HG03066 (cell line): ENCODE data around the gene LRGUK.

Experiments
- ATAC-seq: cut with Tn5 transposase; IDR thresholded peaks from one replicate; pipeline ENCODE4 v1.9.1; 2021; ENCODE audit warnings: low read depth; ENCODE audit not compliant: unreplicated experiment

LRGUK gene

GRCh38 chr7:134122980-134123379, 4.2 kb upstream of the LRGUK start:
- no peak for ATAC-seq

GRCh38 chr7:134126146-134126545, 994 bp upstream of the LRGUK start:
- ATAC-seq: no peak

GRCh38 chr7:134126596-134126965, 559 bp upstream of the LRGUK start:
- no peak for ATAC-seq

- no peak for ATAC-seq
These were observed 1.7 kb downstream of the LRGUK start for GRCh38 chr7:134128829-134129228.

- no peak for ATAC-seq
These were observed 2.9 kb downstream of the LRGUK start for GRCh38 chr7:134129856-134130523.

GRCh38 chr7:134134004-134134403, 6.9 kb downstream of the LRGUK start:
- no peak for ATAC-seq

GRCh38 chr7:134140889-134141867, 14.0 kb downstream of the LRGUK start:
- peak; percentile 78 for ATAC-seq

GRCh38 chr7:134141868-134142264, 14.7 kb downstream of the LRGUK start:
- ATAC-seq: no peak

- no peak for ATAC-seq
These were observed 26.5 kb downstream of the LRGUK start for GRCh38 chr7:134153493-134154136.

- no peak for ATAC-seq
These were observed 27.5 kb downstream of the LRGUK start for GRCh38 chr7:134154581-134155130.

- no peak for ATAC-seq
These were observed 28.1 kb downstream of the LRGUK start for GRCh38 chr7:134155206-134155605.

GRCh38 chr7:134155871-134156270, 28.7 kb downstream of the LRGUK start:
- ATAC-seq: no peak

GRCh38 chr7:134165252-134165651, 38.1 kb downstream of the LRGUK start:
- ATAC-seq: no peak

- ATAC-seq: no peak
These were observed 40.1 kb downstream of the LRGUK start for GRCh38 chr7:134167250-134167649.

- ATAC-seq: no peak
These were observed 40.7 kb downstream of the LRGUK start for GRCh38 chr7:134167841-134168240.

GRCh38 chr7:134174795-134175261, 47.7 kb downstream of the LRGUK start:
- ATAC-seq: peak; percentile 94

- no peak for ATAC-seq
These were observed 48.3 kb downstream of the LRGUK start for GRCh38 chr7:134175334-134176036.

GRCh38 chr7:134176037-134176350, 48.9 kb downstream of the LRGUK start:
- ATAC-seq: no peak

- no peak for ATAC-seq
These were observed 52.2 kb downstream of the LRGUK start for GRCh38 chr7:134179036-134180011.
